GM23338 (cell line): ENCODE data around the gene CCDC146. TPM values are rescaled to one million over a fixed set of nuclear protein-coding genes. Genes with fewer than 3 reads are reported as not detected.

Experiments used
- ATAC-seq: fragments of 200-7000 bp; cut with Tn5 transposase; 3 replicates; pipeline ENCODE4 v1.9.1; 2020
- DNase-seq: peaks from one replicate; pipeline ENCODE4 v3.0.0-alpha.2; 2015; ENCODE audit warnings: low spot score
- H2AFZ ChIP-seq: fragments of 200-600 bp; sonication (generic); 2 replicates; pipeline ENCODE4 v1.8.0; 2016; ENCODE audit warnings: antibody characterized with exemption, mild to moderate bottlenecking, moderate library complexity
- H3F3A ChIP-seq: fragments of 200-600 bp; sonication (generic); replicated peaks from 2 replicates; pipeline ENCODE4 v1.8.0; 2017; ENCODE audit warnings: antibody characterized with exemption, mixed run types, low read depth
- H3K27ac ChIP-seq: fragments of 200-600 bp; sonication (generic); 2 replicates; pipeline ENCODE4 v1.6.1; 2016; ENCODE audit warnings: low read depth
- H3K27me3 ChIP-seq: fragments of 200-600 bp; sonication (generic); 2 replicates; pipeline ENCODE4 v1.8.0; 2016; ENCODE audit warnings: mild to moderate bottlenecking, mixed run types, moderate library complexity; ENCODE audit not compliant: insufficient read depth
- H3K36me3 ChIP-seq: fragments of 200-600 bp; sonication (generic); 2 replicates; pipeline ENCODE4 v1.8.0; 2016; ENCODE audit warnings: mild to moderate bottlenecking; ENCODE audit not compliant: insufficient read depth
- H3K4me1 ChIP-seq: fragments of 200-600 bp; sonication (generic); 2 replicates; pipeline ENCODE4 v1.8.0; 2016; ENCODE audit warnings: mild to moderate bottlenecking, moderate library complexity; ENCODE audit not compliant: insufficient read depth
- H3K4me2 ChIP-seq: fragments of 200-600 bp; sonication (generic); 2 replicates; pipeline ENCODE4 v1.7.1; 2017; ENCODE audit warnings: mixed run types
- H3K4me3 ChIP-seq: fragments of 200-600 bp; sonication (generic); 2 replicates; pipeline ENCODE4 v1.6.1; 2016; ENCODE audit warnings: mixed run types
- H3K79me2 ChIP-seq: fragments of 200-600 bp; sonication (generic); replicated peaks from 2 replicates; pipeline ENCODE4 v1.8.0; 2017; ENCODE audit warnings: mild to moderate bottlenecking; ENCODE audit not compliant: insufficient read depth
- H3K9me2 ChIP-seq: fragments of 200-600 bp; sonication (generic); 2 replicates; pipeline ENCODE4 v1.8.0; 2017; ENCODE audit not compliant: insufficient read depth
- H4K20me1 ChIP-seq: fragments of 200-600 bp; sonication (generic); replicated peaks from 2 replicates; pipeline ENCODE4 v1.8.0; 2017; ENCODE audit warnings: mild to moderate bottlenecking; ENCODE audit not compliant: insufficient read depth
- H3K27ac Mint-ChIP-seq: 2 replicates; pipeline ENCODE4 v1.8.0; 2020; ENCODE audit warnings: inconsistent platforms, mild to moderate bottlenecking, moderate library complexity, mixed read lengths
- H3K27me3 Mint-ChIP-seq: 3 replicates; pipeline ENCODE4 v1.8.0; 2022; ENCODE audit warnings: low read depth, mild to moderate bottlenecking, moderate library complexity, mixed read lengths, inconsistent platforms; ENCODE audit not compliant: insufficient read depth, poor library complexity
- H3K36me3 Mint-ChIP-seq: 3 replicates; pipeline ENCODE4 v1.8.0; 2021; ENCODE audit warnings: low read depth, mild to moderate bottlenecking, inconsistent platforms, moderate library complexity, mixed read lengths
- H3K4me1 Mint-ChIP-seq: 3 replicates; pipeline ENCODE4 v1.8.0; 2020; ENCODE audit warnings: mild to moderate bottlenecking, inconsistent platforms, mixed read lengths
- H3K4me3 Mint-ChIP-seq: 3 replicates; pipeline ENCODE4 v1.8.0; 2021; ENCODE audit warnings: moderate library complexity, mild to moderate bottlenecking, inconsistent platforms, mixed read lengths
- H3K9me3 Mint-ChIP-seq: 3 replicates; pipeline ENCODE4 v1.8.0; 2020; ENCODE audit warnings: moderate library complexity, mild to moderate bottlenecking, inconsistent platforms, mixed read lengths
- CREB1 ChIP-seq: fragments of 250-450 bp; sonication (Bioruptor Pico); IDR thresholded peaks from 2 replicates; pipeline ENCODE4 v1.5.0; 2020; ENCODE audit warnings: low read depth, mild to moderate bottlenecking, moderate library complexity
- CTCF ChIP-seq, 2 experiments: fragments of 200-600 bp in 1 of 2; sonication (generic) in 1 of 2; conservative IDR thresholded peaks; 2 replicates each; pipeline versions ENCODE4 v1.5.1 to v1.6.1; 2016 to 2017; ENCODE audit warnings: antibody characterized with exemption in 2 of 2, low read depth in 2 of 2, mild to moderate bottlenecking in 2 of 2, moderate library complexity in 1 of 2
- ETS1 ChIP-seq: IDR thresholded peaks from 2 replicates; pipeline ENCODE4 v1.6.1; 2016; ENCODE audit warnings: antibody characterized with exemption
- EZH2 ChIP-seq: fragments of 200-600 bp; sonication (generic); IDR thresholded peaks from one replicate; pipeline ENCODE4 v1.8.0; 2017; ENCODE audit warnings: antibody characterized with exemption, mild to moderate bottlenecking, low read depth; ENCODE audit not compliant: unreplicated experiment
- EZH2phosphoT487 ChIP-seq: fragments of 200-600 bp; sonication (generic); IDR thresholded peaks from one replicate; pipeline ENCODE4 v1.8.1; 2018; ENCODE audit warnings: antibody characterized with exemption; ENCODE audit not compliant: unreplicated experiment
- JUNB ChIP-seq: IDR thresholded peaks from one replicate; pipeline ENCODE4 v1.6.1; 2016; ENCODE audit warnings: antibody characterized with exemption; ENCODE audit not compliant: unreplicated experiment
- NANOG ChIP-seq: IDR thresholded peaks from 2 replicates; pipeline ENCODE4 v1.6.1; 2016; ENCODE audit warnings: antibody characterized with exemption, borderline replicate concordance
- POLR2AphosphoS5 ChIP-seq: IDR thresholded peaks from 2 replicates; pipeline ENCODE4 v1.6.1; 2016; ENCODE audit warnings: antibody characterized with exemption, low read depth
- REST ChIP-seq: IDR thresholded peaks from one replicate; pipeline ENCODE4 v1.6.1; 2018; ENCODE audit warnings: antibody characterized with exemption; ENCODE audit not compliant: unreplicated experiment
- ZNF114 ChIP-seq: fragments of 250-450 bp; sonication (Bioruptor Pico); IDR thresholded peaks from 2 replicates; pipeline ENCODE4 v1.5.0; 2020; ENCODE audit warnings: mild to moderate bottlenecking, moderate library complexity
- ZNF462 ChIP-seq: fragments of 250-450 bp; sonication (Bioruptor Pico); IDR thresholded peaks from 2 replicates; pipeline ENCODE4 v1.5.0; 2020; ENCODE audit warnings: mild to moderate bottlenecking, moderate library complexity
- polyA plus RNA-seq: library from polyadenylated mRNA; unstranded; fragments of >200 nt; fragmentation: Nextera tagmentation; extraction: Ambion mirVana; gene quantifications from 2 replicates; pipeline ENCODE4 v1.2.1, GENCODE V29; 2016
- total RNA-seq: library from RNA; depleted of rRNA; stranded (reverse); fragments of >200 nt; shearing (Covaris generic); gene quantifications from 2 replicates; pipeline ENCODE4 v1.2.3, GENCODE V29; 2014

CCDC146 gene
- total and polyA plus RNA-seq, 2 experiments from 2014 or later: 0.35 to 0.74 TPM

- TF ChIP-seq CTCF (conservative IDR thresholded peaks at IDR 0.05; ENCODE audit: low read depth in 2 of 2) (no peak), CREB1 (CRISPR knock-in tag) (no peak)
Observed at GRCh38 chr7:77238703-77239136, 116.3 kb downstream of the CCDC146 start (continued).

GRCh38 chr7:77239471-77239870, 117.1 kb downstream of the CCDC146 start:
- no peak overlapping the region for H3K4me2 ChIP-seq
- ATAC-seq (no peak), DNase-seq (no peak)
- no peak overlapping the region for H3K27ac Mint-ChIP-seq
- no peaks in the 10 kb centered on the region for H3F3A ChIP-seq
- H3K9me2 ChIP-seq: 0 out of 2 replicates have a peak, but pooled peaks cover 5% of the 10 kb centered on the region
- H3K4me3 Mint-ChIP-seq: no peak overlapping the region
- H3K4me1 ChIP-seq: peaks cover 15% of the 10 kb centered on the region
- H3K4me3 ChIP-seq: no peak overlapping the region
- H4K20me1 ChIP-seq: no peaks in the 10 kb centered on the region
- no peak overlapping the region for H2AFZ ChIP-seq
- peaks cover 22% of the 10 kb centered on the region for H3K4me1 Mint-ChIP-seq
- no peaks in the 10 kb centered on the region for H3K27me3 ChIP-seq
- no peaks in the 10 kb centered on the region for H3K79me2 ChIP-seq
- peaks cover 4% of the 10 kb centered on the region for H3K27me3 Mint-ChIP-seq
- H3K36me3 ChIP-seq: no peaks in the 10 kb centered on the region
- no peaks in the 10 kb centered on the region for H3K36me3 Mint-ChIP-seq
- no peaks in the 10 kb centered on the region for H3K9me3 Mint-ChIP-seq
- no peak overlapping the region for H3K27ac ChIP-seq
- TF ChIP-seq ZNF114: no peak
- no peak for TF ChIP-seq NANOG
- no peak for TF ChIP-seq ETS1
- TF ChIP-seq EZH2: no peak
- TF ChIP-seq CREB1 (CRISPR knock-in tag): no peak
- no peak for TF ChIP-seq EZH2phosphoT487
- TF ChIP-seq JUNB: no peak
- TF ChIP-seq ZNF462 (CRISPR knock-in tag): no peak
- no peak for TF ChIP-seq POLR2AphosphoS5
- TF ChIP-seq REST: no peak
